Retinal pigment epithelial cell (primary cell): ENCODE results near the gene NKAPD1.
"Not testable (repeated sequence)": the region's sequence is repeated elsewhere in the genome, so short reads cannot be mapped to it uniquely, and the experiment has no call there.

ENCODE experiments used
- DNase-seq: peaks from one replicate; pipeline ENCODE4 v3.0.0-alpha.2; 2010; ENCODE audit warnings: low read depth
- H3K4me3 ChIP-seq: 2 replicates; pipeline ENCODE4 v1.5.1; 2011; ENCODE audit warnings: mild to moderate bottlenecking, low read length, control low read depth, moderate library complexity
- TF ChIP-seq, protein P1 (sequence below): conservative IDR thresholded peaks from 2 replicates; pipeline ENCODE4 v1.5.1; 2011; ENCODE audit warnings: low read depth, low read length, control low read depth, inconsistent platforms

The NKAPD1 gene

DNA sequence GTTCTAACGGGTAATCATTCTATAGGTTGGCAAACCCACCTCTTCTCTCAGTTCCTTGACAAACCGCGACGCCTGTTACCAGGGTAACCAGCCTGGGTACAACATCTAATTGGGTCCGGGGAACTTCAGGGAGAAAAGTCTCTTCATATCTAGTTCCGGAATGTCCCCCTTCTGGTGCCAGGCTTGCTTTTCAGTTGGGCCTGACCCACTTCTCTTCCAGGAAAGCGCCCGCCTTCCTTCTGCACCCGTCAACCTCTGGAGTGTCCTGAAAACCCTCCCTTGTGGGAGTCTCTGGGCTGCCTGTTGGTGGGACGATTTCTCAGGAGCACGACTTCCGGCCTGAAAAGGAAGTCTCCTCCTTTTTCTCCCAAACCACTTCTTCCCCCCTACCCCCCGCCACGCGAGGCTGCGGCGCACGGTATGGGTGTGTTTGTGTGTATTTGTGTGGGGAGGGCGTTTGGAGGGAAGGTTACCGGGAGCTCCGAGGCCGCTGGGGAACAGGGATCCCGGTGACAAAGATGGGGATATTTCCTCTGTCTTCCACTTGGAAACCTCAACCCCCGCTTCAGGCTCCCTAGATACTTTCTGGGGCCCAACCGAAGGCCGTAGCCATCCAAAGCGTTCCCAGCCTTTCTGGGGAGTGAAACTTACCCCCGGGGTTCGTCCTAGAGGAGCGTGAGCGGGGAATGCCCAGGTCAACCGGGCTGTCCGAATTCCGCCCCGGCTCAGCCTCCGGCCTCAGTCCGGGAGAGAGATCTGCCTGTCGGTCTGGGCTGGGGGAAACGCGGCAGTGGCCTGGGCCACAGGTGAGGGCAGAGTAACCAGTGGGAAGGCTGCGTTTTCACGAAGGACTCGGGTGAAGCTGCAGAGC, at the start of gene NKAPD1, which contains the start of gene PIH1D2:
TSS of gene NKAPD1 (plus strand) at position 359 of the 871 bp plus-strand sequence. CDS start 1,276 bp downstream, outside the sequence.
TSS of gene PIH1D2 (minus strand) at position 77 of the 871 bp plus-strand sequence. CDS start 843 bp downstream, outside the sequence.
- peak; percentile 59 for DNase-seq
- TF ChIP-seq, protein P1, sequence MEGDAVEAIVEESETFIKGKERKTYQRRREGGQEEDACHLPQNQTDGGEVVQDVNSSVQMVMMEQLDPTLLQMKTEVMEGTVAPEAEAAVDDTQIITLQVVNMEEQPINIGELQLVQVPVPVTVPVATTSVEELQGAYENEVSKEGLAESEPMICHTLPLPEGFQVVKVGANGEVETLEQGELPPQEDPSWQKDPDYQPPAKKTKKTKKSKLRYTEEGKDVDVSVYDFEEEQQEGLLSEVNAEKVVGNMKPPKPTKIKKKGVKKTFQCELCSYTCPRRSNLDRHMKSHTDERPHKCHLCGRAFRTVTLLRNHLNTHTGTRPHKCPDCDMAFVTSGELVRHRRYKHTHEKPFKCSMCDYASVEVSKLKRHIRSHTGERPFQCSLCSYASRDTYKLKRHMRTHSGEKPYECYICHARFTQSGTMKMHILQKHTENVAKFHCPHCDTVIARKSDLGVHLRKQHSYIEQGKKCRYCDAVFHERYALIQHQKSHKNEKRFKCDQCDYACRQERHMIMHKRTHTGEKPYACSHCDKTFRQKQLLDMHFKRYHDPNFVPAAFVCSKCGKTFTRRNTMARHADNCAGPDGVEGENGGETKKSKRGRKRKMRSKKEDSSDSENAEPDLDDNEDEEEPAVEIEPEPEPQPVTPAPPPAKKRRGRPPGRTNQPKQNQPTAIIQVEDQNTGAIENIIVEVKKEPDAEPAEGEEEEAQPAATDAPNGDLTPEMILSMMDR = peak; percentile 9
- peak within 1 kb of the TSS; percentile 97 for H3K4me3 ChIP-seq

- DNase-seq = peak; percentile 33
- TF ChIP-seq, protein P1 = no peak
- H3K4me3 ChIP-seq = peak within 1 kb of the TSS; percentile 76
Measured at GRCh38 chr11:112024773-112025678, 49.1 kb upstream of the NKAPD1 start, which contains the start of gene DLAT. TSS of gene DLAT (plus strand) at chr11:112025408. CDS start at chr11:112025473, 65 bp downstream.

DNA sequence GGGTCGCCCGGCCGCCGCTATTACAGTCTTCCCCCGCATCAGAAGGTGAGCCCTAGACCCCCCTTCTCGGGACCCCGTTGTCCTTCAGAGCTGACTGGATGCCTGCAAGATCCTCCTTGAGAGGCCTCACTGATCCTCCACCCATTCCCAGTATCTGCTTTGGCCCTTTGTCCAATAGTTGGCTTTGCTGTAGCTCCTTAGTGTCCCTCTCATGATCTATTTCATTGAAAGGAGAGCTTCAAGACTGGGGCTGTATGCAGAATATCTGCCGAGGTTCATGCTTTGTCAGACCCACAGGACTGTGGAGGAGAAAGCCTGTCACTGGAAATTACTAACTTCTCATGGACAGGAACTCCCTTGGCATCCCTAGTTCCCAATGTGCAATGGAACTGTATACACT, 48.4 kb upstream of the NKAPD1 start:
- DNase-seq = no peak
- TF ChIP-seq, protein P1 = no peak
- H3K4me3 ChIP-seq = peak overlapping the region; percentile 76

DNA sequence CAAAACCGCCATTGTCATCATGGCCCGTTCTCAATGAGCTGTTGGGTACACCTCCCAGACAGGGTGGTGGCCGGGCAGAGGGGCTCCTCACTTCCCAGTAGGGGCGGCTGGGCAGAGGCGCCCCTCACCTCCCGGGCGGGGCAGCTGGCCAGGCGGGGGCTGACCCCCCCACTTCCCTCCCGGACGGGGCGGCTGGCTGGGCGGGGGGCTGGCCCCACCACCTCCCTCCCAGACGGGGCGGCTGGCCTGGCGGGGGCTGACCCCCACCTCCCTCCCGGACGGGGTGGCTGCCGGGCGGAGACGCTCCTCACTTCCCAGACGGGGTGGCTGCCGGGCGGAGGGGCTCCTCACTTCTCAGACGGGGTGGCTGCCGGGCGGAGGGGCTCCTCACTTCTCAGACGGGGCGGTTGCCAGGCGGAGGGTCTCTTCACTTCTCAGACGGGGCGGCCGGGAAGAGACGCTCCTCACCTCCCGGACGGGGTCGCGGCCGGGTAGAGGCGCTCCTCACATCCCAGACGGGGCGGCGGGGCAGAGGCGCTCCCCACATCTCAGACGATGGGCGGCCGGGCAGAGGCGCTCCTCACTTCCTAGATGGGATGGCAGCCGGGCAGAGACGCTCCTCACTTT, 47.2 kb upstream of the NKAPD1 start:
- not testable (repeated sequence) for H3K4me3 ChIP-seq, DNase-seq

DNA sequence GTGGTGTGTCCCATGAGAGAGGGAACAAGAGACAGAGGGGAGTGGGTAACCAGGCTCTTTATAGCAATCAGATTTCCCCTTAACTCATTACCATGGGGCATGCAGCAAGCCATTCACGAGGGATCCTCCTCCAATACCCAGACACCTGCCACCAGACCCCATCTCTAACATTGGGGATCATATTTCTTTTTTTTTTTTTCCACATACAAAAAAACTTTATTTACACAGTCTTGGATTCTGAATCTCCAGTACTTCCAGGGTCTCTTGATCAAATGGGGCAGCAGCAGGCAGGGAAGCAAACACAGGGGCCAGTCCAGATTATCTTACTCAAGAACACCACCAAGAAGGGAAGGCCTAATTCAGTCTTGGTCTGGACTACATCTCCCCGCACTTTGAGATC, 44.6 kb upstream of the NKAPD1 start:
- no peak overlapping the region for H3K4me3 ChIP-seq
- TF ChIP-seq, protein P1 = no peak
- DNase-seq = no peak

DNA sequence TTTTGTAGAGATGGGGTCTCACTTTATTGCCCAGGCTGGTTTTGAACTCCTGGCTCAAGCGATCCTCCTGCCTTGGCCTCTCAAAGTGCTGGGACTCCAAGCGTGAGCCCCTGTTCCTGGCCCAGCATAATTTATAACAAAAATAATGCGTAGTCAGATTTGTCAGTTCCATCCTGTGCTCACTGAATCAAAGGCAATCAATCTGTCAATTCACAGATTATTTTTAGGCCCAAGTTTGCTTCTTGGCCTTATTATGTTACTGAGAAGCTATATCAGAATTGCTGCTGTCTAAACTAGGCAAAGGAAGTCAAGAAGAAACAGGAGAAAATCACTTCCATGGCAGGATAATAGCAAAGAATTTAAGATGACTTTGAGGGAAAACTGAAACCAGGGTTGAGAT, 40.2 kb upstream of the NKAPD1 start:
- TF ChIP-seq, protein P1 = no peak
- no peak for DNase-seq
- H3K4me3 ChIP-seq = no peak overlapping the region

DNA sequence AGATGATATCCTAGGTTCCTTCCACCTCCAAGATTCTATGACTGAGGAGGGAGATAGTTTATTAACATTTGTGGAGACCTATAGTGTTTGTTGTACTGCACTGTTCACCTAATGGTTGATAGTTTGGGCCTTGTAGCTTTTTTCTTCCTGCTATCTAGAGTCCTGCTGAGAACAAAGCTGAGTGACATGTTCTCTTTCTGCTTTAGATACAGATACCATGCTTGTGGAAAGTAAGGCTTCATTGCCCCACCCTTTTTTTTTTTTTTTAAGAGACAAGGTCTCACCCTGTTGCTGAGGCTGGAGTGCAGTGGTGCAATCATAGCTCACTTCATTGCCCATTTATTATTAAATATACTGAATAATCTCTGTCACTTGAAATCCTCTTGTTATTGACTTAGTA, 36.6 kb upstream of the NKAPD1 start:
- H3K4me3 ChIP-seq = no peak overlapping the region
- no peak for DNase-seq
- TF ChIP-seq, protein P1 = no peak
